Coronary artery (tissue), 2 donors: Measurements from ENCODE around the gene TSSK6.
"Not testable (repeated sequence)": the region's sequence is repeated elsewhere in the genome, so short reads cannot be mapped to it uniquely, and the experiment has no call there.

ENCODE experiments used
- DNase-seq: peaks from one replicate; pipeline ENCODE4 v3.0.0-alpha.2; 2017; ENCODE audit warnings: low spot score
- H3K27ac ChIP-seq, 2 donors: fragments of 200-600 bp; sonication (generic); one replicate each; pipeline ENCODE4 v1.5.1; 2016 to 2019
- H3K4me3 ChIP-seq: fragments of 200-600 bp; sonication (generic); 2 replicates; pipeline ENCODE4 v1.5.1; 2016; ENCODE audit warnings: mild to moderate bottlenecking, moderate library complexity
- TF ChIP-seq, protein P1 (sequence below): fragments of 200-600 bp; sonication (generic); IDR thresholded peaks from one replicate; pipeline ENCODE4 v1.5.1; 2019; ENCODE audit warnings: antibody characterized with exemption

TSSK6 gene

DNA sequence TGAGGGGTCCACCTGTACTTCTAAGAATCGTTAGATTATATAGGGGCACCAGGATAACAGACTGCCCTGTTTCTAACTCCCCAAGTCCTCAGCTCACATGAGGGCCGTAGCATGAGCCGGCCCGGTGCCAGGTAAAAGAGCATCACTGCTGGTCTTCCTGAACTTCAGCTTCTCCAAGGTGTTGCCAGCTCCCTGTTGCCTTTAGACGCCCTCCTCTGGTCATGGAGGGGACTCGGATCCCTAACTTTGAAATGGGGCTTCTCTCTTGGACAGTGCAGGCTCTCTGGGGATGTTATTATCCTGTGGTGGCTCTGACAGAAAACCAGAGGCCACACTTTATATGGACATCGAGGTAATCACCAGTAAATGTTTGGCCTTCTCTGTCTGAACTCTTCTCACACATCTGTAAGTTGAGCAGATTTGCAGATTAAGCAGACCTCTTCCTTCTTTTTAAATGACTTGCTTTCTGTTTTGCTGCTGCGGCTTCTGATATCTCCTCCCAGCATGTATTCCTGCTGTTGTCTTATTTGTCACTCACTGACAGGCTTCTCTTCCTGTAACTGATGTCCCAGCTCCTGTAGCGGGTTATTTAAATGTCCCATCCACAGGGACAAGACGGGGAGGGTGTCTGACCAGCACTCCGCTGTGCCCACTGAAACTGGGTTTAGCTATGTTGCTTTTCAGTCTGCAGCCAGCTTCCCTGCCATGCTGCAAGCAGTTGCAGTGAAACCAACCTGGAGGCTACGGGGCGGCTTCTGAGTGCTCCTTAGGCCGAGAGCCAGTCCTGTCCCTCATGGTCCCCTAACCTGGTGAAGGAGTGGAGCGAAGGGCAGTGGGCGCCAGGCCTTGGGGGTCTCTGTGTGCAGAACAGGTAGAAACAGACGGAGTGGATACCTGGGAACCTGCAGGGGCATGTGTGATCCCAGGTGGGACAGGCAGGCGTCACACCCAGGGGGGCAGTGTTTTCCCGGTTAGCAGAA is 39.2 kb downstream of the TSSK6 start:
- Histone ChIP-seq H3K4me3 (no peak overlapping the region), H3K27ac (no peak overlapping the region)
- TF ChIP-seq, protein P1, sequence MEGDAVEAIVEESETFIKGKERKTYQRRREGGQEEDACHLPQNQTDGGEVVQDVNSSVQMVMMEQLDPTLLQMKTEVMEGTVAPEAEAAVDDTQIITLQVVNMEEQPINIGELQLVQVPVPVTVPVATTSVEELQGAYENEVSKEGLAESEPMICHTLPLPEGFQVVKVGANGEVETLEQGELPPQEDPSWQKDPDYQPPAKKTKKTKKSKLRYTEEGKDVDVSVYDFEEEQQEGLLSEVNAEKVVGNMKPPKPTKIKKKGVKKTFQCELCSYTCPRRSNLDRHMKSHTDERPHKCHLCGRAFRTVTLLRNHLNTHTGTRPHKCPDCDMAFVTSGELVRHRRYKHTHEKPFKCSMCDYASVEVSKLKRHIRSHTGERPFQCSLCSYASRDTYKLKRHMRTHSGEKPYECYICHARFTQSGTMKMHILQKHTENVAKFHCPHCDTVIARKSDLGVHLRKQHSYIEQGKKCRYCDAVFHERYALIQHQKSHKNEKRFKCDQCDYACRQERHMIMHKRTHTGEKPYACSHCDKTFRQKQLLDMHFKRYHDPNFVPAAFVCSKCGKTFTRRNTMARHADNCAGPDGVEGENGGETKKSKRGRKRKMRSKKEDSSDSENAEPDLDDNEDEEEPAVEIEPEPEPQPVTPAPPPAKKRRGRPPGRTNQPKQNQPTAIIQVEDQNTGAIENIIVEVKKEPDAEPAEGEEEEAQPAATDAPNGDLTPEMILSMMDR: no peak
- DNase-seq: no peak

DNA sequence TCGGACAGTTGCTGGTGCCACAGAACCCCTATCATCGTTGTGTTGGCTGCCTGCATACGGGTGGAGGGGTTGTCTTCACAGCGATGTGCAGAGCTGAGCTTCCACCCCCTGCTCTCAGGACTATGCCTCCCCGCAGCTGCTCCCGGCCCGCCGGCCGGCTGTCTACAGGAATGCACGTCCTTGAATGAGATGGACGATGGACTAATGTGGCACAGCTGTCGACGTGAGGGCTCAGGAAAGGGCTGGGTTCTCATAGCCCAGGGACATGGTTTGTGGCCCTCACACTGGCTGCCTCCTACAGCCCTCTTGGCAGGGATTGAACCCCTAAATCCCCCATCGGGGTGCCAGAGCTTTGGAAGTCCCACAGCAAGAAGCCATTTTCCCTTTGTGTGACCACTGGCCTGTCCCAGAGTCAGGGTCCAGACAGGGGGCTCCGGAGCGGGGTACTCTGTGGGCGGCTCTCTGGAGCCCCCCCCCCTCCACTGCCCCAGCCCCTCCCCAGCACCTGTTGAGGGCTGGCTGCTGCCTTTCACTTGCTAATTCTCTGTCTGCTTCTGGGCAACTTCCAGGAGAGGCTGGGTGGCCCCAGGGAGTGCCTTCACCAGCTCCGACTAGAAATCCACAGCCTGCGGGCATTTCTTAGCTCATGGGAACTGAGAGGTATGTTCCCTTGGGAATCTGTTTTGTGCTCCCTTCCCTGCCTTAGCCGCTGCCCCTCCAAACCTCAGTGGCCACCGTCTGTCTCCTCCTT is 40.2 kb downstream of the TSSK6 start:
- Histone ChIP-seq H3K27ac (no peak overlapping the region), H3K4me3 (no peak overlapping the region)
- TF ChIP-seq, protein P1: no peak
- no peak for DNase-seq

DNA sequence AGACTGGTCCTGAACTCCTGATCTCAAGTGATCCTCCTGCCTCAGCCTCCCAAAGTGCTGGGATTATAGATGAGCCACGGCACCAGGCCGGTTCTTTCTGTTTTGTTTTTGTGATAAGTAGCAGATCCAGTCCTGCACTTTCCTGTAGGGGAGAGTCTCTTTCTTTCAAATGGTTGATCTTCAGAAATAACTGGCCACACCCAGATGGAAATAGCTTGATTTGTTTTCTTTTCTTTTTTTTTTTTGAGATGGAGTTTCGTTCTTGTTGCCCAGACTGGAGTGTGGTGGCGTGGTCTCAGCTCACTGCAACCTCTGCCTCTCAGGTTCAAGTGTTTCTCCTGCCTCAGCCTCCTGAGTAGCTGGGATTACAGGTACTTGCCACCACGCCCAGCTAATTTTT is 43.2 kb downstream of the TSSK6 start:
- DNase-seq: not testable (repeated sequence)

DNA sequence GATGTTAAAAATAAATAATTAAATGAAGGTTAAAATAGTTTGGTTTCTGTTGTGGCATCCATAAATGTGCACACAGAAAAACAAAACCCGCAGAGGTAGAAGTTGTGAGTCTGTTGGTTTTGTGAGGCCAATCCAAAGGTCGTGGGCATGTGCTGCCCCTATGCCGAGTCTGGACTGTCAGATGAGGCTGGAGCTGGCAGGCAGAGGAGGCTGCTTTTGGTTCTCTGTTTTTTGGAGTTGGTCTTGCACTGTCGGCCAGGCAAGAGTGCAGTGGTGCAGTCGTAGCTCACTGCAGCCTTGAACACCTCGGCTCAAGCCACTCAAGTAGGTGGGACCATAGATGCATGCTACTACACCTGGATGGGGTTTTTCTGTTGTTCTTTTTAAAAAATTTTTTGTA is 43.7 kb downstream of the TSSK6 start:
- TF ChIP-seq, protein P1: no peak
- DNase-seq: no peak
- Histone ChIP-seq H3K27ac (no peak overlapping the region), H3K4me3 (no peak overlapping the region)

More for the DNA sequence above, 43.2 kb downstream of the TSSK6 start:
- not testable (repeated sequence) for H3K27ac ChIP-seq, H3K4me3 ChIP-seq

DNA sequence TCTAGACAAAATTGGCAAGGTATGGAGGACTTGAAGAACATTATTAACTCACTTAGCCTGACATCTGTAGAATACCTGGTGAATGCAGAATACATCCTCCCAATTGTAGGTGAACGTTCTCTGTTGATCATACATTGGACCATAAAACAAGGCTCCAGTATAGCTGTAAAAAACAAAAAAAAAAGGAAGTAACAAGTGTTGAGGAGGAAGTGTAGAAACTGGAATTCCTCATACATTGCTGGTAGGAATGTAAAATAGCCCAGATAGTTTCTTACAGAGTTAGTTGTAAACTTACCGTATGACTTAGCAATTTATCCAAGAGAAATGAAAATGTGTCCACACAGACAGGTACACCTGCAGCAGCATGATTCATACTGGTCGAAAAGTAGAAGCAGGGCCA is 44.8 kb downstream of the TSSK6 start:
- Histone ChIP-seq H3K4me3 (no peak overlapping the region), H3K27ac (peak overlapping the region in 1 of 2 donors; percentile 45)
- no peak for DNase-seq
- TF ChIP-seq, protein P1: no peak

DNA sequence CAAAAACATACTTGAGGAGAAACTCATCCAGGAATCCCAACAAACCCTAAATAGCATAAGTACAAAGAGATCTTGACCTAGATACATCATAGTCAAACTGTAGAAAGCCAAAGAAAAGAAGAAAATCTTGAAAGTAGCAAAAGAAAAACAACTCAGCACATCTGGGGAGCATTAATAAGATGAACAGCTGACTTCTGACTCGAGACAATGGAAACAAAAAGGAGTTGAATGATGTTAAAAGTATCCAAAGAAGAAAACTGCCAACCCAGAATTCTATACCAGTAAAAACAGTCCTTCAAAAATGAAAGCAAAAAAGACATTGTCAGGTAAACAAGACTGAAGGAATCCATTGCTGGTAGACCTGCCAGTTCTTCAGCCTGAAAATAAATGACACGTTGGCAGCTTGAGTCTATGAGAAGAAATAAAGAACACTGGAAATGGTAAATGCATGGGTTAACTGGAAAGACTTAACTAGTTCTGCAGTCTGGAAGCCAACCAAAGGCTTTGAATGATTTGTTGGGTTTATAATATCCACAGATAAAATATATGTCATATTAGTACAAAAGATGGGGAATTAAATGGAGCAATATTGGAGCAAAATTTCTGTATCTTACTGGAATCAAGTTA is 46.8 kb downstream of the TSSK6 start:
- no peak for DNase-seq
- TF ChIP-seq, protein P1: no peak
- no peak overlapping the region for H3K27ac ChIP-seq
- H3K4me3 ChIP-seq: no peak overlapping the region

DNA sequence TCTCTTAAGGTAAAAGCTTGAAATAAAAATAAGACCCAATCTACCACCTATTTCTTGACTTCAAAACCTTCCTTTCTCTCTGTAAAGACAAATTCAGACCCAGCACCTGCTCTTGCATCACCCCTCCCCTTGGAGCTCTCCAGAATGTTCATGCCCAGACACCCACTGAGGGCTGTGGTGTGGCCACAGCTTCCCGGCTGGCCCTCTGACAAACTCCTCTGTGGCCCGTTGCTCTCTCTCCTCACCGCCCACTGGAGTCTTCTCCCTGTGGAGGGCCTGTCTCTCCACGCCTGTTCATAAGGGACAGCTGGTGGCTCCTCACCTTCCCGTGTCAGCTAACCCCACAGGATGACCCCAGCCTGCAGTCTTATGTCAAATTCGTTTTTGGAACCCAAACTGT is 49.1 kb downstream of the TSSK6 start:
- no peak for DNase-seq
- no peak overlapping the region for H3K27ac ChIP-seq

More for the DNA sequence above, 49.1 kb downstream of the TSSK6 start:
- no peak overlapping the region for H3K4me3 ChIP-seq
- TF ChIP-seq, protein P1: no peak
